Measurements from ENCODE around the gene PCAT6. TPM values are rescaled to one million over a fixed set of nuclear protein-coding genes. Genes with fewer than 3 reads are reported as not detected.

PCAT6 gene
- total RNA-seq (1 to 10 TPM in 2 of 5 experiments, under 1 TPM in 2, not detected in 1; 0.70 to 1.5 (median 0.94) TPM), polyA plus RNA-seq (not detected), total RNA-seq (not detected)

GRCh38 chr1:202810615-202811295 is at the start of gene PCAT6:
PCAT6 (plus strand) TSS chr1:202810954.
- intact Hi-C loops (cut with micrococcal nuclease): loop anchor here (1.0 to 5.0 kb wide), 11 partner anchors 24 to 1602 kb away; partner anchors contain the start of genes ADIPOR1 (in 2 of the 2), KLHL12 (in 2 of the 2), TMEM183A (in 2 of the 2) and CYB5R1 (in 1 of the 2)
- CTCF ChIA-PET: interaction anchor here (0.5 kb wide), 1 partner anchor 31 kb away, joined by 4 read pairs; no protein-coding TSS in a partner anchor
- peak within 1 kb of the TSS; percentile 49 to 93 (median 90) for H3K27ac Mint-ChIP-seq

DNA sequence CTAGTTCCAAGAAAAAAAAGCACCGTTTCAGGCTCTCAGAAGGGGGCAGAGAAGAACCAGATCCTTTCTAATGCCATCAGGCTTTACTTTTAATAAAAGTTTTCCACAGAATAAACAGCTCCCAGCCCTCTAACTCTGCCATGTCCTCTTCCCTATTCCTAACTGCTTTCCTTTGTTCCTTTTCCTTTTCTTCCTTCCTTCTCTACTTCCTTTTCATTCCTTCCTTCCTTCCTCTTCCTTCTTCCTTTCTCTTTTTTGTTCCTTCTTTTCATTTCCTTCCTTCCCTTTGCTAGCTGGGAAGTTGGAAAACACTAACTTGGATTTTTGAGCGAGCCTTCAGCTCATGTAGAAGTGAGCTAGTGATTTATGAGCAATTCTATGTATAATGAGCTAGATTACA is 48.7 kb upstream of the PCAT6 start:
- Mint-ChIP-seq H3K9me3 (no peaks in the 10 kb centered on the region), H3K4me3 (no peak overlapping the region), H3K27me3 (no peaks in the 10 kb centered on the region), H3K27ac (peak overlapping the region in 4 of 9 donors; percentile 8 to 54 (median 25)), H3K36me3 (peaks cover 0 to 23% (median 19%) of the 10 kb centered on the region in 5 donors), H3K4me1 (peaks cover 0 to 3% (median 0%) of the 10 kb centered on the region in 7 donors)
- DNase-seq (no peak), ATAC-seq (no peak)
- intact Hi-C loops (cut with micrococcal nuclease): loop anchor here (5.0 to 10.0 kb wide), 2 partner anchors 45 to 193 kb away; partner anchors contain the start of genes ADIPOR1 (in 1 of the 2) and KDM5B (in 1 of the 2)
- no peaks in the 10 kb centered on the region for H3K9me3 ChIP-seq (ENCODE audit: control insufficient read depth in 2 of 3, low read length in 3 of 3)
- ChIA-PET POLR2A (no interaction called here), CTCF (interaction anchor here (0.6 kb wide), 1 partner anchor 911 kb away, joined by 3 read pairs; no protein-coding TSS in a partner anchor)
- H3K27ac ChIP-seq (ENCODE audit: low read depth, low read length): no peak overlapping the region
- H3K4me1 ChIP-seq (ENCODE audit: control insufficient read depth in 2 of 2, insufficient read depth in 2 of 2, low read length in 2 of 2): no peaks in the 10 kb centered on the region
- peaks cover 0 to 55% (median 3%) of the 10 kb centered on the region in 3 experiments for H3K36me3 ChIP-seq (ENCODE audit: control insufficient read depth in 2 of 3, insufficient read depth in 3 of 3, low read length in 3 of 3)
- no peaks in the 10 kb centered on the region for H3K27me3 ChIP-seq (ENCODE audit: control insufficient read depth in 2 of 2, insufficient read depth in 2 of 2, low read length in 2 of 2)
- H3K4me3 ChIP-seq (ENCODE audit: low read length): no peak overlapping the region

More at GRCh38 chr1:202810615-202811295, at the start of gene PCAT6:
- peaks cover 19% of the 10 kb centered on the region in 2 donors for H3K4me1 ChIP-seq (ENCODE audit: control insufficient read depth in 2 of 2, insufficient read depth in 2 of 2, low read length in 2 of 2)
- peak within 1 kb of the TSS; percentile 70 for H3K27ac ChIP-seq (ENCODE audit: low read depth, low read length)
- POLR2A ChIA-PET: interaction anchor here (0.5 to 1.7 kb wide), 6 partner anchors 15 to 838 kb away, joined by 3 to 8 read pairs (median 4); partner anchors contain the start of genes RABIF and TMEM183A
- no peaks in the 10 kb centered on the region for H3K9me3 ChIP-seq (ENCODE audit: control insufficient read depth in 2 of 3, low read length in 3 of 3)
- H3K36me3 ChIP-seq (ENCODE audit: control insufficient read depth in 2 of 3, insufficient read depth in 3 of 3, low read length in 3 of 3): peaks cover 0 to 11% (median 0%) of the 10 kb centered on the region in 3 experiments
- no peaks in the 10 kb centered on the region for H3K27me3 ChIP-seq (ENCODE audit: control insufficient read depth in 2 of 2, insufficient read depth in 2 of 2, low read length in 2 of 2)
- Mint-ChIP-seq H3K4me1 (peaks cover 27 to 42% (median 39%) of the 10 kb centered on the region in 7 donors), H3K27me3 (peaks cover 0 to 18% (median 0%) of the 10 kb centered on the region in 5 donors), H3K4me3 (peak within 1 kb of the TSS; percentile 88 to 94 (median 90)), H3K9me3 (peaks cover 0 to 2% (median 0%) of the 10 kb centered on the region in 11 donors), H3K36me3 (peaks cover 0 to 5% (median 0%) of the 10 kb centered on the region in 5 donors)
- ATAC-seq (peak; percentile 90), DNase-seq (peak; percentile 70 to 90 (median 83))
- peak within 1 kb of the TSS; percentile 84 for H3K4me3 ChIP-seq (ENCODE audit: low read length)

DNA sequence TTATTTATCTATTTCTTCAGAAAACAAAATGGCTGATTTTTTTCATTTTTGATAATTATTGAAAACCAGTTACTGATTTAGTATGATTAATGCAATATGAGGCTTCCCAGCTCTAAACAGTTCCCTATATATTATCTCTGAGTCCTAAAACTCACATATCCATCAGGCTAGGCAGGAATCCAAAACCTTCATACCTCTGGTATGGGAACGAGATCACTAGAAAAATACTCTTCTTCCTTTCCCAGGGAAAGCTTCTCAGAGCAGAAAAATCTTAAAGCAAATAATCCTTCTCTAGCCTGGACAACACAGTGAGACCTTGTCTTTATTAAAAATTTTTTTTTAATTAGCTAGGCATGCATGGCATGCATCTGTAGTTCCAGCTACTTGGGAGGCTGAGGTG is 45.0 kb upstream of the PCAT6 start:
- intact Hi-C loops (cut with micrococcal nuclease): loop anchor here in 1 of 2 donors (10.0 kb wide), 1 partner anchor 189 kb away; the partner anchor contains the start of gene ADIPOR1
- Histone ChIP-seq H3K27ac (ENCODE audit: low read depth, low read length) (no peak overlapping the region), H3K27me3 (ENCODE audit: control insufficient read depth in 2 of 2, insufficient read depth in 2 of 2, low read length in 2 of 2) (no peaks in the 10 kb centered on the region), H3K4me3 (ENCODE audit: low read length) (no peak overlapping the region), H3K36me3 (ENCODE audit: control insufficient read depth in 2 of 3, insufficient read depth in 3 of 3, low read length in 3 of 3) (peaks cover 0 to 40% (median 4%) of the 10 kb centered on the region in 3 experiments), H3K9me3 (ENCODE audit: control insufficient read depth in 2 of 3, low read length in 3 of 3) (no peaks in the 10 kb centered on the region), H3K4me1 (ENCODE audit: control insufficient read depth in 2 of 2, insufficient read depth in 2 of 2, low read length in 2 of 2) (no peaks in the 10 kb centered on the region)
- Mint-ChIP-seq H3K36me3 (peaks cover 0 to 34% (median 27%) of the 10 kb centered on the region in 5 donors), H3K27me3 (no peaks in the 10 kb centered on the region), H3K4me1 (peaks cover 0 to 3% (median 0%) of the 10 kb centered on the region in 7 donors), H3K4me3 (no peak overlapping the region), H3K27ac (no peak overlapping the region), H3K9me3 (no peaks in the 10 kb centered on the region)
- POLR2A ChIA-PET: no interaction called here
- DNase-seq (no peak), ATAC-seq (no peak)
- CTCF ChIA-PET: interaction anchor here (0.7 kb wide), 1 partner anchor 9 kb away, joined by 3 read pairs; no protein-coding TSS in a partner anchor

DNA sequence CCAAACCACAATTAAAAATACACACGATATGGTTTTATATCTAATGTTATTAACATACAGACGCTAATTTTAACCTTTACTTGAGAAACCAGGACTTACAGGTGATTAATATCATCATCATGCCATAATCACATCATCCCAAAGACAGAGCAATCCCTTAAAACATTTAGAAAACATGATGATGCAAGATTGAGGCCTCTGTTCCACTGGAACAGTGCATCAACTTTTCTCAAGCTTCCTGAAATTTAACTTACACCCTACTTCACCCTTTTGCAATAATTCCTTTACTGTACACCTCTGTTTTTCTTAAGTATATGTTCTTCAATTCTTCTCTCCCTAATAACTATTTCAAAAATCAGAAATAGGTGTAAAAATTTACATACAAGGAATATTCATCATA is 40.6 kb upstream of the PCAT6 start:
- Histone ChIP-seq H3K4me3 (ENCODE audit: low read length) (no peak overlapping the region), H3K9me3 (ENCODE audit: control insufficient read depth in 2 of 3, low read length in 3 of 3) (no peaks in the 10 kb centered on the region), H3K27me3 (ENCODE audit: control insufficient read depth in 2 of 2, insufficient read depth in 2 of 2, low read length in 2 of 2) (no peaks in the 10 kb centered on the region), H3K36me3 (ENCODE audit: control insufficient read depth in 2 of 3, insufficient read depth in 3 of 3, low read length in 3 of 3) (peaks cover 4 to 52% (median 8%) of the 10 kb centered on the region in 3 experiments), H3K27ac (ENCODE audit: low read depth, low read length) (no peak overlapping the region), H3K4me1 (ENCODE audit: control insufficient read depth in 2 of 2, insufficient read depth in 2 of 2, low read length in 2 of 2) (no peaks in the 10 kb centered on the region)
- peak overlapping the region in 1 of 9 donors; percentile 38 for H3K27ac Mint-ChIP-seq
- CTCF ChIA-PET: no interaction called here
- no peak overlapping the region for H3K4me3 Mint-ChIP-seq
- H3K9me3 Mint-ChIP-seq: no peaks in the 10 kb centered on the region
- intact Hi-C loops (cut with micrococcal nuclease): no loop called here
- ATAC-seq: no peak
- DNase-seq: no peak
- H3K27me3 Mint-ChIP-seq: no peaks in the 10 kb centered on the region
- H3K36me3 Mint-ChIP-seq: peaks cover 0 to 50% (median 22%) of the 10 kb centered on the region in 5 donors
- POLR2A ChIA-PET: no interaction called here
- no peaks in the 10 kb centered on the region for H3K4me1 Mint-ChIP-seq

DNA sequence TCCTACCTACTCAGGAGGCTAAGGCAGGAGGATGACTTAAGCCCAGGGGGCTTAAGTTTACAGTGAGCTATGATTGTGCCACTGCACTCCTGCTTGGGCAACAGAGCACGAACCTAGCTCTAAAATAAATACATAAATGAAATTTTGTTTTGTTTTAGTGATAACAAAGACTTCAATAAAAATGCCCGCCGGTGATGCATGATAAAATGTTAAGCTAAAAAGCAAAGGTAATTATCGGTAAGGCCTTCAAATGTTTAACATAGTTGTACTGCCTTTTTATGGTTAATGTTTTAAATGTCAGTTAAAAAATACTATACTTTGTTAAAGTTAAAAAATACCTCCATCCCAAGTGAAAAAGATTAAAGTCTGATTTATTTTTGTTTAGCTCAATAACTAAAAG is 29.6 kb upstream of the PCAT6 start:
- intact Hi-C loops (cut with micrococcal nuclease): loop anchor here in 1 of 2 donors (2.0 kb wide), 1 partner anchor 26 kb away; no protein-coding TSS in a partner anchor
- Histone ChIP-seq H3K4me3 (ENCODE audit: low read length) (no peak overlapping the region), H3K27me3 (ENCODE audit: control insufficient read depth in 2 of 2, insufficient read depth in 2 of 2, low read length in 2 of 2) (no peaks in the 10 kb centered on the region), H3K9me3 (ENCODE audit: control insufficient read depth in 2 of 3, low read length in 3 of 3) (no peaks in the 10 kb centered on the region), H3K4me1 (ENCODE audit: control insufficient read depth in 2 of 2, insufficient read depth in 2 of 2, low read length in 2 of 2) (no peaks in the 10 kb centered on the region), H3K36me3 (ENCODE audit: control insufficient read depth in 2 of 3, insufficient read depth in 3 of 3, low read length in 3 of 3) (no peaks in the 10 kb centered on the region), H3K27ac (ENCODE audit: low read depth, low read length) (no peak overlapping the region)
- Mint-ChIP-seq H3K4me3 (no peak overlapping the region), H3K4me1 (peaks cover 8 to 57% (median 32%) of the 10 kb centered on the region in 7 donors), H3K27ac (peak overlapping the region in 1 of 9 donors; percentile 62), H3K36me3 (peaks cover 0 to 9% (median 6%) of the 10 kb centered on the region in 5 donors), H3K27me3 (no peaks in the 10 kb centered on the region), H3K9me3 (no peaks in the 10 kb centered on the region)
- CTCF ChIA-PET: interaction anchor here (0.7 kb wide), 1 partner anchor 1036 kb away, joined by 5 read pairs; no protein-coding TSS in a partner anchor
- DNase-seq (no peak), ATAC-seq (no peak)
- POLR2A ChIA-PET: interaction anchor here (0.6 to 0.7 kb wide), 2 partner anchors 32 to 107 kb away, joined by 3 to 4 read pairs; no protein-coding TSS in a partner anchor

DNA sequence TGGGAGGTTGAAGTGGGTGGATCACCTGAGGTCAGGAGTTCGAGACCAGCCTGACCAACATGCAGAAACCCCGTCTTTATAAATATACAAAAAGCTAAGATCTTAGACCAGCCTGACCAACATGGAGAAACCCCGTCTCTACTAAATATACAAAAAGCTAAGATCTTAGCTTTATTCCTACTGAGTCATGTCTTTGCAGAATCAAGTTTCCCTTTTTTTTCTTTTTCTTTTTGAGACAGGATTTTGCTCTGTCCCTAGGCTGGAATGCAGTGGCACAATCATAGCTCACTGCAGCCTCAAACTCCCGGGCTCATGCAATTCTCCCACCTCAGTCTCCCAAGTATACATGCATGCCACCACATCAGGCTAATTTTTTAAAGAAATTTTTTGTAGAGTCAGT is 23.9 kb upstream of the PCAT6 start:
- Mint-ChIP-seq H3K27me3 (no peaks in the 10 kb centered on the region), H3K4me3 (no peak overlapping the region), H3K27ac (peak overlapping the region in 2 of 9 donors; percentile 17 to 38), H3K36me3 (peaks cover 0 to 9% (median 3%) of the 10 kb centered on the region in 5 donors), H3K9me3 (peaks cover 0 to 2% (median 0%) of the 10 kb centered on the region in 11 donors), H3K4me1 (peaks cover 12 to 54% (median 36%) of the 10 kb centered on the region in 7 donors)
- H3K27me3 ChIP-seq (ENCODE audit: control insufficient read depth in 2 of 2, insufficient read depth in 2 of 2, low read length in 2 of 2): no peaks in the 10 kb centered on the region
- H3K4me3 ChIP-seq (ENCODE audit: low read length): no peak overlapping the region
- ATAC-seq: no peak
- DNase-seq: no peak
- POLR2A ChIA-PET: no interaction called here
- no peaks in the 10 kb centered on the region for H3K36me3 ChIP-seq (ENCODE audit: control insufficient read depth in 2 of 3, insufficient read depth in 3 of 3, low read length in 3 of 3)
- no peak overlapping the region for H3K27ac ChIP-seq (ENCODE audit: low read depth, low read length)
- H3K9me3 ChIP-seq (ENCODE audit: control insufficient read depth in 2 of 3, low read length in 3 of 3): no peaks in the 10 kb centered on the region
- H3K4me1 ChIP-seq (ENCODE audit: control insufficient read depth in 2 of 2, insufficient read depth in 2 of 2, low read length in 2 of 2): no peaks in the 10 kb centered on the region
- CTCF ChIA-PET: no interaction called here
- intact Hi-C loops (cut with micrococcal nuclease): no loop called here
